Activated gamma-delta T cell (primary cell): ENCODE measurements around the gene ERP44.
"Not testable (repeated sequence)": the region's sequence is repeated elsewhere in the genome, so short reads cannot be mapped to it uniquely, and the experiment has no call there.

ENCODE experiments used
- DNase-seq: peaks from one replicate; lab custom pipeline; 2025; lab: John Stamatoyannopoulos, UW

Gene ERP44

GRCh38 chr9:100067990-100068389 is 30.8 kb downstream of the ERP44 start:
- DNase-seq: not testable (repeated sequence)

- no peak for DNase-seq
These were observed 32.3 kb downstream of the ERP44 start for GRCh38 chr9:100066539-100066938.

GRCh38 chr9:100064872-100065581 is 33.8 kb downstream of the ERP44 start:
- no peak for DNase-seq

GRCh38 chr9:100063185-100063584 is 35.6 kb downstream of the ERP44 start:
- no peak for DNase-seq

GRCh38 chr9:100062683-100063082 is 36.1 kb downstream of the ERP44 start:
- DNase-seq: not testable (repeated sequence)

GRCh38 chr9:100058699-100059579 is 39.9 kb downstream of the ERP44 start:
- no peak for DNase-seq

- DNase-seq: no peak
These were observed 41.2 kb downstream of the ERP44 start for GRCh38 chr9:100057624-100058023.

GRCh38 chr9:100056561-100056960 is 42.2 kb downstream of the ERP44 start:
- DNase-seq: no peak

GRCh38 chr9:100052375-100052774 is 46.4 kb downstream of the ERP44 start:
- no peak for DNase-seq

- no peak for DNase-seq
These were observed 49.2 kb downstream of the ERP44 start for GRCh38 chr9:100049551-100049950.

- DNase-seq: no peak
These were observed 60.3 kb downstream of the ERP44 start for GRCh38 chr9:100038472-100038871.

- DNase-seq: no peak
These were observed 64.8 kb downstream of the ERP44 start for GRCh38 chr9:100033877-100034551.

- no peak for DNase-seq
These were observed 68.3 kb downstream of the ERP44 start for GRCh38 chr9:100030548-100030947.

GRCh38 chr9:100029251-100029650 is 69.5 kb downstream of the ERP44 start:
- DNase-seq: no peak

- DNase-seq: no peak
These were observed 70.5 kb downstream of the ERP44 start for GRCh38 chr9:100028201-100028784.

GRCh38 chr9:100027543-100027942 is 71.3 kb downstream of the ERP44 start:
- no peak for DNase-seq

- DNase-seq: no peak
These were observed 76.9 kb downstream of the ERP44 start for GRCh38 chr9:100021931-100022330.

GRCh38 chr9:100020121-100020795 is 78.5 kb downstream of the ERP44 start:
- no peak for DNase-seq

GRCh38 chr9:100019541-100019940 is 79.3 kb downstream of the ERP44 start:
- no peak for DNase-seq

- no peak for DNase-seq
These were observed 84.0 kb downstream of the ERP44 start for GRCh38 chr9:100014846-100015245.

GRCh38 chr9:100013573-100013972 is 85.2 kb downstream of the ERP44 start:
- DNase-seq: no peak

- no peak for DNase-seq
These were observed 86.5 kb downstream of the ERP44 start for GRCh38 chr9:100012279-100012678.
